Hepatocyte (in vitro differentiated cells): ENCODE measurements around the gene LDB3. TPM values are rescaled to one million over a fixed set of nuclear protein-coding genes. Genes with fewer than 3 reads are reported as not detected.

Source experiments
- DNase-seq: peaks from one replicate; pipeline ENCODE4 v3.0.0-alpha.2; 2016; ENCODE audit warnings: low spot score
- H2AFZ ChIP-seq: fragments of 200-600 bp; sonication (generic); 2 replicates; pipeline ENCODE4 v1.6.0; 2016; ENCODE audit warnings: antibody characterized with exemption, mild to moderate bottlenecking
- H3K27ac ChIP-seq: fragments of 200-600 bp; sonication (generic); 2 replicates; pipeline ENCODE4 v1.5.1; 2016; ENCODE audit warnings: mild to moderate bottlenecking
- H3K27me3 ChIP-seq: fragments of 200-600 bp; sonication (generic); 2 replicates; pipeline ENCODE4 v1.6.1; 2016
- H3K36me3 ChIP-seq: fragments of 200-600 bp; sonication (generic); replicated peaks from 2 replicates; pipeline ENCODE4 v1.5.1; 2016; ENCODE audit warnings: low read depth; ENCODE audit not compliant: insufficient read depth
- H3K4me1 ChIP-seq: fragments of 200-600 bp; sonication (generic); 2 replicates; pipeline ENCODE4 v1.5.1; 2016; ENCODE audit warnings: mild to moderate bottlenecking, moderate library complexity; ENCODE audit not compliant: insufficient read depth
- H3K4me2 ChIP-seq: fragments of 200-600 bp; sonication (generic); 2 replicates; pipeline ENCODE4 v1.6.0; 2016
- H3K4me3 ChIP-seq: fragments of 200-600 bp; sonication (generic); 2 replicates; pipeline ENCODE4 v1.5.1; 2016; ENCODE audit warnings: mild to moderate bottlenecking
- H3K79me2 ChIP-seq: fragments of 200-600 bp; sonication (generic); 2 replicates; pipeline ENCODE4 v1.6.0; 2017; ENCODE audit warnings: mild to moderate bottlenecking
- H3K9me2 ChIP-seq: fragments of 200-600 bp; sonication (generic); replicated peaks from 2 replicates; pipeline ENCODE4 v1.6.0; 2017; ENCODE audit warnings: mild to moderate bottlenecking; ENCODE audit not compliant: insufficient read depth
- H3K9me3 ChIP-seq: fragments of 200-600 bp; sonication (generic); 2 replicates; pipeline ENCODE4 v1.5.1; 2016; ENCODE audit warnings: low read depth, mild to moderate bottlenecking
- H4K20me1 ChIP-seq: fragments of 200-600 bp; sonication (generic); 2 replicates; pipeline ENCODE4 v1.6.0; 2016; ENCODE audit warnings: mild to moderate bottlenecking; ENCODE audit not compliant: insufficient read depth, poor library complexity, severe bottlenecking
- CTCF ChIP-seq: fragments of 200-600 bp; sonication (generic); IDR thresholded peaks from 2 replicates; pipeline ENCODE4 v1.5.1; 2016; ENCODE audit warnings: antibody characterized with exemption, mild to moderate bottlenecking; ENCODE audit not compliant: poor library complexity
- EZH2 ChIP-seq: fragments of 200-600 bp; sonication (generic); IDR thresholded peaks from 2 replicates; pipeline ENCODE4 v1.6.1; 2016; ENCODE audit warnings: antibody characterized with exemption, mild to moderate bottlenecking, borderline replicate concordance
- EZH2phosphoT487 ChIP-seq: fragments of 200-600 bp; sonication (generic); IDR thresholded peaks from one replicate; pipeline ENCODE4 v1.6.1; 2018; ENCODE audit warnings: antibody characterized with exemption, mild to moderate bottlenecking, low read depth, moderate library complexity; ENCODE audit not compliant: unreplicated experiment, severe bottlenecking
- WGBS: methylation state at CpG from one replicate; pipeline ENCODE4 v1.1.6; 2016; ENCODE audit warnings: low lambda C conversion rate; ENCODE audit errors: missing lambda C conversion rate; 5-methylcytosine and 5-hydroxymethylcytosine counted together
- polyA plus RNA-seq: library from polyadenylated mRNA; unstranded; fragments of >200 nt; fragmentation: Nextera tagmentation; extraction: Ambion mirVana; gene quantifications from 2 replicates; pipeline ENCODE4 v1.2.1, GENCODE V29; 2016
- total RNA-seq: library from RNA; depleted of rRNA; stranded (reverse); fragments of >200 nt; gene quantifications from 2 replicates; pipeline ENCODE4 v1.2.3, GENCODE V29; 2014

Gene LDB3
- total and polyA plus RNA-seq, 2 experiments from 2014 or later = 0.31 TPM; not detected in 1

GRCh38 chr10:86686972-86687371 lies 18.7 kb downstream of the LDB3 start:
- H2AFZ ChIP-seq = no peak overlapping the region
- no peaks in the 10 kb centered on the region for H3K79me2 ChIP-seq
- H3K9me3 ChIP-seq = no peaks in the 10 kb centered on the region
- WGBS = 94% methylated on average over 18 of the region's 19 CpGs
- H3K4me3 ChIP-seq = no peak overlapping the region
- no peaks in the 10 kb centered on the region for H4K20me1 ChIP-seq
- H3K27me3 ChIP-seq = no peaks in the 10 kb centered on the region
- H3K4me2 ChIP-seq = no peak overlapping the region
- no peak for DNase-seq
- H3K36me3 ChIP-seq = no peaks in the 10 kb centered on the region
- no peak for TF ChIP-seq CTCF
- no peak for TF ChIP-seq EZH2
- TF ChIP-seq EZH2phosphoT487 = no peak
- no peaks in the 10 kb centered on the region for H3K9me2 ChIP-seq
- H3K4me1 ChIP-seq = no peaks in the 10 kb centered on the region
- no peak overlapping the region for H3K27ac ChIP-seq

- Histone ChIP-seq H3K27me3 (no peaks in the 10 kb centered on the region), H2AFZ (no peak overlapping the region), H3K4me2 (no peak overlapping the region), H3K9me3 (no peaks in the 10 kb centered on the region), H3K9me2 (no peaks in the 10 kb centered on the region), H3K27ac (no peak overlapping the region), H3K79me2 (no peaks in the 10 kb centered on the region), H4K20me1 (no peaks in the 10 kb centered on the region), H3K36me3 (no peaks in the 10 kb centered on the region), H3K4me3 (no peak overlapping the region), H3K4me1 (no peaks in the 10 kb centered on the region)
- WGBS = 54% methylated on average over 3 of the region's 4 CpGs
- no peak for TF ChIP-seq EZH2
- TF ChIP-seq CTCF = no peak
- TF ChIP-seq EZH2phosphoT487 = no peak
- DNase-seq = no peak
Measured at GRCh38 chr10:86687750-86688149, 19.4 kb downstream of the LDB3 start.

- Histone ChIP-seq H3K4me1 (peaks cover 3% of the 10 kb centered on the region), H3K4me3 (no peak overlapping the region), H3K79me2 (no peaks in the 10 kb centered on the region), H3K27ac (no peak overlapping the region), H3K4me2 (no peak overlapping the region), H3K9me3 (no peaks in the 10 kb centered on the region), H3K36me3 (no peaks in the 10 kb centered on the region), H4K20me1 (no peaks in the 10 kb centered on the region), H2AFZ (no peak overlapping the region), H3K27me3 (no peaks in the 10 kb centered on the region), H3K9me2 (no peaks in the 10 kb centered on the region)
- TF ChIP-seq EZH2phosphoT487 = no peak
- TF ChIP-seq CTCF = peak; percentile 75
- peak; percentile 77 for DNase-seq
- WGBS = 36% methylated on average over 8 of the region's 8 CpGs
Measured at GRCh38 chr10:86688398-86688921, 20.1 kb downstream of the LDB3 start.

GRCh38 chr10:86689146-86689545 lies 20.8 kb downstream of the LDB3 start:
- Histone ChIP-seq H3K36me3 (no peaks in the 10 kb centered on the region), H3K4me1 (peaks cover 5% of the 10 kb centered on the region), H3K4me2 (no peak overlapping the region), H3K27ac (no peak overlapping the region), H3K9me3 (no peaks in the 10 kb centered on the region), H3K4me3 (no peak overlapping the region), H2AFZ (no peak overlapping the region), H3K9me2 (no peaks in the 10 kb centered on the region), H3K79me2 (no peaks in the 10 kb centered on the region), H4K20me1 (no peaks in the 10 kb centered on the region), H3K27me3 (no peaks in the 10 kb centered on the region)
- TF ChIP-seq EZH2 = no peak
- DNase-seq = no peak
- 96% methylated on average over 13 of the region's 13 CpGs for WGBS
